K562 (cell line): ENCODE data around the gene DTWD2. TPM values are rescaled to one million over a fixed set of nuclear protein-coding genes. Genes with fewer than 3 reads are reported as not detected.

Experiments
- ATAC-seq: fragments of 200-7000 bp; cut with Tn5 transposase; 3 replicates; pipeline ENCODE4 v1.9.1; 2020; ENCODE audit warnings: moderate library complexity
- BruUV-seq: library from RNA; stranded (reverse); fragments of 400-500 nt; replicated peaks from 2 replicates; lab custom pipeline; 2021; lab: Mats Ljungman, UMichigan
- CTCF ChIA-PET: fragments of 300-600 bp; formaldehyde crosslinking; extraction: SDS; loops from one replicate; lab custom pipeline; 2021; ENCODE audit warnings: low intra/inter-chr PET ratio; lab: Yijun Ruan, JAX
- POLR2A ChIA-PET: fragments of 300-600, 350-650 bp; sonication (Branson Sonifier 250); formaldehyde crosslinking; extraction: SDS; loops from one replicate; lab custom pipeline; 2021; ENCODE audit warnings: antibody characterized with exemption, inconsistent platforms; lab: Yijun Ruan, JAX
- DNase-seq, 4 experiments: peaks; one replicate each; pipeline versions ENCODE4 v3.0.0 to v3.0.0-alpha.2; 2011 to 2018; ENCODE audit warnings: low spot score in 3 of 4, mixed read lengths in 3 of 4; ENCODE audit errors: extremely low read depth in 1 of 4
- FAIRE-seq: peaks from 2 replicates; lab custom pipeline; 2011; peaks lifted over from hg19 to GRCh38; lab: Jason Lieb, UNC
- H2AFZ ChIP-seq: 2 replicates; pipeline ENCODE4 v1.6.0; 2011; ENCODE audit warnings: low read depth, low read length, control low read depth, inconsistent platforms
- H3K27ac ChIP-seq: fragments of 200-600 bp; 3 replicates; pipeline ENCODE4 v1.8.0; 2011; ENCODE audit warnings: low read depth, mild to moderate bottlenecking, control low read depth, inconsistent platforms, low read length, moderate library complexity, mixed read lengths; ENCODE audit errors: extremely low read depth
- H3K27me3 ChIP-seq, 2 experiments: fragments of 300-600 bp in 1 of 2; 2 replicates in 1 of 2; 3 replicates in 1 of 2; pipeline versions ENCODE4 v1.6.0 to v1.8.0; 2011; ENCODE audit warnings: inconsistent platforms in 2 of 2, low read length in 2 of 2, mild to moderate bottlenecking in 1 of 2, mixed read lengths in 1 of 2, moderate library complexity in 1 of 2; ENCODE audit not compliant: control insufficient read depth in 2 of 2, insufficient read depth in 2 of 2
- H3K36me3 ChIP-seq: fragments of 300-600 bp; 3 replicates; pipeline ENCODE4 v1.8.0; 2011; ENCODE audit warnings: mild to moderate bottlenecking, low read length, inconsistent platforms; ENCODE audit not compliant: control insufficient read depth, insufficient read depth
- H3K4me1 ChIP-seq, 2 experiments: fragments of 200-600 bp in 1 of 2; replicated peaks in 1 of 2; 2 replicates in 1 of 2; 3 replicates in 1 of 2; pipeline versions ENCODE4 v1.5.1 to v1.8.0; 2011; ENCODE audit warnings: inconsistent platforms in 2 of 2, low read length in 2 of 2, mild to moderate bottlenecking in 1 of 2, mixed read lengths in 1 of 2, moderate library complexity in 1 of 2; ENCODE audit not compliant: control insufficient read depth in 2 of 2, insufficient read depth in 2 of 2
- H3K4me2 ChIP-seq: 2 replicates; pipeline ENCODE4 v1.6.1; 2011; ENCODE audit warnings: low read length, control low read depth, inconsistent platforms, mixed read lengths; ENCODE audit not compliant: insufficient read depth
- H3K4me3 ChIP-seq: fragments of 200-600 bp; sonication (generic), shearing (Covaris generic); 2 replicates; pipeline ENCODE4 v1.5.1; 2016; ENCODE audit warnings: control low read depth, inconsistent platforms
- H3K79me2 ChIP-seq: fragments of 200-600 bp; 3 replicates; pipeline ENCODE4 v1.8.0; 2011; ENCODE audit warnings: low read length, inconsistent platforms; ENCODE audit not compliant: control insufficient read depth, insufficient read depth
- H3K9ac ChIP-seq, 2 experiments: 2 replicates each; pipeline versions ENCODE4 v1.6.0 to v1.6.1; 2011; ENCODE audit warnings: low read depth in 2 of 2, low read length in 2 of 2, control low read depth in 1 of 2, inconsistent platforms in 1 of 2, mild to moderate bottlenecking in 1 of 2, mixed read lengths in 1 of 2; ENCODE audit not compliant: insufficient read depth in 1 of 2
- H3K9me1 ChIP-seq: one replicate; pipeline ENCODE4 v1.6.0; 2011; ENCODE audit warnings: inconsistent platforms, mild to moderate bottlenecking, low read length, moderate library complexity; ENCODE audit not compliant: control insufficient read depth, insufficient read depth
- H3K9me3 ChIP-seq: replicated peaks from 2 replicates; pipeline ENCODE4 v1.5.1; 2011; ENCODE audit warnings: low read depth, low read length, inconsistent platforms; ENCODE audit not compliant: control insufficient read depth, insufficient read depth
- H4K20me1 ChIP-seq: replicated peaks from 2 replicates; pipeline ENCODE4 v1.6.1; 2011; ENCODE audit warnings: low read length, inconsistent platforms, mixed read lengths; ENCODE audit not compliant: control insufficient read depth, insufficient read depth
- DMBX1 ChIP-seq: fragments of 250-450 bp; sonication (Bioruptor Pico); IDR thresholded peaks from 2 replicates; pipeline ENCODE4 v1.8.0; 2022; ENCODE audit warnings: inconsistent platforms, mild to moderate bottlenecking, moderate library complexity, borderline replicate concordance
- HDAC6 ChIP-seq: IDR thresholded peaks from 2 replicates; pipeline ENCODE4 v1.6.1; 2012; ENCODE audit warnings: low read depth, mild to moderate bottlenecking, control low read depth, inconsistent platforms, low read length, moderate library complexity
- KHSRP ChIP-seq: fragments of 450-650 bp; IDR thresholded peaks from 2 replicates; pipeline ENCODE4 v1.6.1; 2017
- KLF1 ChIP-seq: fragments of 450-650 bp; IDR thresholded peaks from 2 replicates; pipeline ENCODE4 v1.6.1; 2016; ENCODE audit warnings: missing genetic modification characterization, missing compliant biosample characterization
- KLF13 ChIP-seq: fragments of 450-650 bp; IDR thresholded peaks from 2 replicates; pipeline ENCODE4 v1.6.1; 2016; ENCODE audit warnings: missing genetic modification characterization, low read depth, mild to moderate bottlenecking, missing compliant biosample characterization, moderate library complexity, borderline replicate concordance
- MAFF ChIP-seq: IDR thresholded peaks from 2 replicates; pipeline ENCODE4 v1.6.1; 2012; ENCODE audit warnings: low read length, improper control_type of control experiment
- SUPT5H ChIP-seq: fragments of 450-650 bp; IDR thresholded peaks from 2 replicates; pipeline ENCODE4 v1.6.1; 2016
- XRCC5 ChIP-seq: fragments of 200-400 bp; formaldehyde crosslinking; IDR thresholded peaks from 2 replicates; pipeline ENCODE4 v1.6.1; 2017; ENCODE audit warnings: low read depth, mild to moderate bottlenecking, low read length
- ZNF224 ChIP-seq: sonication (generic); formaldehyde crosslinking; IDR thresholded peaks from 2 replicates; pipeline ENCODE4 v1.8.0; 2022; ENCODE audit warnings: mild to moderate bottlenecking, missing genetic modification reagents
- in situ Hi-C: fragments of 300-500 bp; cut with MboI; formaldehyde crosslinking; loops from 4 replicates; pipeline ENCODE4 v1.15.0; 2018; ENCODE audit warnings: inconsistent platforms, mixed read lengths
- intact Hi-C: fragments of 100-400 bp; cut with micrococcal nuclease; formaldehyde crosslinking; loops from 2 replicates; pipeline ENCODE4 v1.14.2; 2022
- polyA plus RNA-seq, 8 experiments: library from polyadenylated mRNA; depleted of rRNA in 4 of 8; stranded (reverse) in 5 of 8; unstranded in 3 of 8; fragments of >200 nt; fragmentation: Nextera tagmentation in 2 of 8; fragmentation: Illumina TruSeq in 1 of 8; extraction: Ambion mirVana in 2 of 8; extraction: Trizol in 1 of 8; gene quantifications; 2 replicates each; pipeline versions ENCODE4 v1.2.1 to v1.2.3, GENCODE V29; 2011 to 2014; ENCODE audit warnings: inconsistent platforms in 1 of 8, missing spikeins in 1 of 8
- total RNA-seq, 7 experiments: library from RNA; depleted of rRNA in 6 of 7; stranded (reverse); fragments of >200 nt in 6 of 7; fragmentation: Illumina TruSeq in 2 of 7; extraction: Trizol in 2 of 7; gene quantifications; 2 replicates each; pipeline versions ENCODE4 v1.2.1 to v1.2.3, GENCODE V29; 2011 to 2021; ENCODE audit warnings: low replicate concordance in 1 of 7
- TF ChIP-seq, protein P1 (sequence below): fragments of 250-450 bp; sonication (Bioruptor Pico); IDR thresholded peaks from 2 replicates; pipeline ENCODE4 v1.8.0; 2021; ENCODE audit warnings: mild to moderate bottlenecking, moderate library complexity
- TF ChIP-seq, protein P2 (sequence below): sonication (generic); formaldehyde crosslinking; IDR thresholded peaks from 2 replicates; pipeline ENCODE4 v1.8.0; 2022; ENCODE audit warnings: mild to moderate bottlenecking, missing genetic modification reagents
- TF ChIP-seq, protein P3 (sequence below): IDR thresholded peaks from 2 replicates; pipeline ENCODE4 v1.6.1; 2016; ENCODE audit warnings: missing genetic modification characterization, missing compliant biosample characterization
- TF ChIP-seq, protein P4 (sequence below): fragments of 450-650 bp; IDR thresholded peaks from 2 replicates; pipeline ENCODE4 v1.6.1; 2016; ENCODE audit warnings: mild to moderate bottlenecking
- TF ChIP-seq, protein P5 (sequence below): IDR thresholded peaks from 2 replicates; pipeline ENCODE4 v1.6.1; 2011; ENCODE audit warnings: borderline replicate concordance, low read depth, mild to moderate bottlenecking, moderate library complexity, low read length; ENCODE audit not compliant: insufficient read depth, poor library complexity, severe bottlenecking

The DTWD2 gene
- total and polyA plus RNA-seq, 9 of the 15 experiments (the other 6 are each of a cell fraction or from before 2014, with no cell fraction given): 0.99 to 10.8 (median 4.1) TPM

GRCh38 chr5:118963169-118963568 is 25.2 kb downstream of the DTWD2 start:
- Histone ChIP-seq H3K9ac (no peak overlapping the region), H3K27me3 (no peaks in the 10 kb centered on the region), H3K27ac (no peak overlapping the region), H3K9me3 (no peaks in the 10 kb centered on the region), H3K4me1 (no peaks in the 10 kb centered on the region), H3K4me3 (no peak overlapping the region), H4K20me1 (no peaks in the 10 kb centered on the region), H3K9me1 (no peaks in the 10 kb centered on the region)
- POLR2A ChIA-PET: interaction anchor here (0.5 to 1.0 kb wide), 2 partner anchors 10 to 14 kb away, joined by 3 read pairs; no protein-coding TSS in a partner anchor
- BruUV-seq: no TSS peak
- FAIRE-seq: no peak
- in situ Hi-C loops: loop anchor here (10.0 kb wide), 1 partner anchor 1462 kb away; no protein-coding TSS in a partner anchor
- TF ChIP-seq KLF13 (tag) (no peak), KHSRP (no peak), ZNF224 (CRISPR knock-in tag) (no peak), HDAC6 (no peak), MAFF (no peak), SUPT5H (no peak), DMBX1 (CRISPR knock-in tag) (no peak), KLF1 (tag) (no peak), XRCC5 (no peak)
- TF ChIP-seq, protein P1, sequence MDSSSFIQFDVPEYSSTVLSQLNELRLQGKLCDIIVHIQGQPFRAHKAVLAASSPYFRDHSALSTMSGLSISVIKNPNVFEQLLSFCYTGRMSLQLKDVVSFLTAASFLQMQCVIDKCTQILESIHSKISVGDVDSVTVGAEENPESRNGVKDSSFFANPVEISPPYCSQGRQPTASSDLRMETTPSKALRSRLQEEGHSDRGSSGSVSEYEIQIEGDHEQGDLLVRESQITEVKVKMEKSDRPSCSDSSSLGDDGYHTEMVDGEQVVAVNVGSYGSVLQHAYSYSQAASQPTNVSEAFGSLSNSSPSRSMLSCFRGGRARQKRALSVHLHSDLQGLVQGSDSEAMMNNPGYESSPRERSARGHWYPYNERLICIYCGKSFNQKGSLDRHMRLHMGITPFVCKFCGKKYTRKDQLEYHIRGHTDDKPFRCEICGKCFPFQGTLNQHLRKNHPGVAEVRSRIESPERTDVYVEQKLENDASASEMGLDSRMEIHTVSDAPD (CRISPR knock-in tag): no peak
- TF ChIP-seq, protein P2, sequence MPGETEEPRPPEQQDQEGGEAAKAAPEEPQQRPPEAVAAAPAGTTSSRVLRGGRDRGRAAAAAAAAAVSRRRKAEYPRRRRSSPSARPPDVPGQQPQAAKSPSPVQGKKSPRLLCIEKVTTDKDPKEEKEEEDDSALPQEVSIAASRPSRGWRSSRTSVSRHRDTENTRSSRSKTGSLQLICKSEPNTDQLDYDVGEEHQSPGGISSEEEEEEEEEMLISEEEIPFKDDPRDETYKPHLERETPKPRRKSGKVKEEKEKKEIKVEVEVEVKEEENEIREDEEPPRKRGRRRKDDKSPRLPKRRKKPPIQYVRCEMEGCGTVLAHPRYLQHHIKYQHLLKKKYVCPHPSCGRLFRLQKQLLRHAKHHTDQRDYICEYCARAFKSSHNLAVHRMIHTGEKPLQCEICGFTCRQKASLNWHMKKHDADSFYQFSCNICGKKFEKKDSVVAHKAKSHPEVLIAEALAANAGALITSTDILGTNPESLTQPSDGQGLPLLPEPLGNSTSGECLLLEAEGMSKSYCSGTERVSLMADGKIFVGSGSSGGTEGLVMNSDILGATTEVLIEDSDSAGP (CRISPR knock-in tag): no peak
- TF ChIP-seq, protein P3, sequence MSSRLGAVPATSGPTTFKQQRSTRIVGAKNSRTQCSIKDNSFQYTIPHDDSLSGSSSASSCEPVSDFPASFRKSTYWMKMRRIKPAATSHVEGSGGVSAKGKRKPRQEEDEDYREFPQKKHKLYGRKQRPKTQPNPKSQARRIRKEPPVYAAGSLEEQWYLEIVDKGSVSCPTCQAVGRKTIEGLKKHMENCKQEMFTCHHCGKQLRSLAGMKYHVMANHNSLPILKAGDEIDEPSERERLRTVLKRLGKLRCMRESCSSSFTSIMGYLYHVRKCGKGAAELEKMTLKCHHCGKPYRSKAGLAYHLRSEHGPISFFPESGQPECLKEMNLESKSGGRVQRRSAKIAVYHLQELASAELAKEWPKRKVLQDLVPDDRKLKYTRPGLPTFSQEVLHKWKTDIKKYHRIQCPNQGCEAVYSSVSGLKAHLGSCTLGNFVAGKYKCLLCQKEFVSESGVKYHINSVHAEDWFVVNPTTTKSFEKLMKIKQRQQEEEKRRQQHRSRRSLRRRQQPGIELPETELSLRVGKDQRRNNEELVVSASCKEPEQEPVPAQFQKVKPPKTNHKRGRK (tag): no peak
- TF ChIP-seq, protein P4, sequence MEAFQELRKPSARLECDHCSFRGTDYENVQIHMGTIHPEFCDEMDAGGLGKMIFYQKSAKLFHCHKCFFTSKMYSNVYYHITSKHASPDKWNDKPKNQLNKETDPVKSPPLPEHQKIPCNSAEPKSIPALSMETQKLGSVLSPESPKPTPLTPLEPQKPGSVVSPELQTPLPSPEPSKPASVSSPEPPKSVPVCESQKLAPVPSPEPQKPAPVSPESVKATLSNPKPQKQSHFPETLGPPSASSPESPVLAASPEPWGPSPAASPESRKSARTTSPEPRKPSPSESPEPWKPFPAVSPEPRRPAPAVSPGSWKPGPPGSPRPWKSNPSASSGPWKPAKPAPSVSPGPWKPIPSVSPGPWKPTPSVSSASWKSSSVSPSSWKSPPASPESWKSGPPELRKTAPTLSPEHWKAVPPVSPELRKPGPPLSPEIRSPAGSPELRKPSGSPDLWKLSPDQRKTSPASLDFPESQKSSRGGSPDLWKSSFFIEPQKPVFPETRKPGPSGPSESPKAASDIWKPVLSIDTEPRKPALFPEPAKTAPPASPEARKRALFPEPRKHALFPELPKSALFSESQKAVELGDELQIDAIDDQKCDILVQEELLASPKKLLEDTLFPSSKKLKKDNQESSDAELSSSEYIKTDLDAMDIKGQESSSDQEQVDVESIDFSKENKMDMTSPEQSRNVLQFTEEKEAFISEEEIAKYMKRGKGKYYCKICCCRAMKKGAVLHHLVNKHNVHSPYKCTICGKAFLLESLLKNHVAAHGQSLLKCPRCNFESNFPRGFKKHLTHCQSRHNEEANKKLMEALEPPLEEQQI: no peak
- TF ChIP-seq, protein P5, sequence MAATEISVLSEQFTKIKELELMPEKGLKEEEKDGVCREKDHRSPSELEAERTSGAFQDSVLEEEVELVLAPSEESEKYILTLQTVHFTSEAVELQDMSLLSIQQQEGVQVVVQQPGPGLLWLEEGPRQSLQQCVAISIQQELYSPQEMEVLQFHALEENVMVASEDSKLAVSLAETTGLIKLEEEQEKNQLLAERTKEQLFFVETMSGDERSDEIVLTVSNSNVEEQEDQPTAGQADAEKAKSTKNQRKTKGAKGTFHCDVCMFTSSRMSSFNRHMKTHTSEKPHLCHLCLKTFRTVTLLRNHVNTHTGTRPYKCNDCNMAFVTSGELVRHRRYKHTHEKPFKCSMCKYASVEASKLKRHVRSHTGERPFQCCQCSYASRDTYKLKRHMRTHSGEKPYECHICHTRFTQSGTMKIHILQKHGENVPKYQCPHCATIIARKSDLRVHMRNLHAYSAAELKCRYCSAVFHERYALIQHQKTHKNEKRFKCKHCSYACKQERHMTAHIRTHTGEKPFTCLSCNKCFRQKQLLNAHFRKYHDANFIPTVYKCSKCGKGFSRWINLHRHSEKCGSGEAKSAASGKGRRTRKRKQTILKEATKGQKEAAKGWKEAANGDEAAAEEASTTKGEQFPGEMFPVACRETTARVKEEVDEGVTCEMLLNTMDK: no peak
- TF ChIP-seq, all 486 proteins: peak for 0
- H3K4me2 ChIP-seq: no peak overlapping the region
- no peak overlapping the region for H2AFZ ChIP-seq
- ATAC-seq (no peak), DNase-seq (no peak)
- CTCF ChIA-PET: no interaction called here
- no peaks in the 10 kb centered on the region for H3K79me2 ChIP-seq
- no peaks in the 10 kb centered on the region for H3K36me3 ChIP-seq
- intact Hi-C loops: no loop called here
